ENCODE results near the gene SGPP1.

DNA sequence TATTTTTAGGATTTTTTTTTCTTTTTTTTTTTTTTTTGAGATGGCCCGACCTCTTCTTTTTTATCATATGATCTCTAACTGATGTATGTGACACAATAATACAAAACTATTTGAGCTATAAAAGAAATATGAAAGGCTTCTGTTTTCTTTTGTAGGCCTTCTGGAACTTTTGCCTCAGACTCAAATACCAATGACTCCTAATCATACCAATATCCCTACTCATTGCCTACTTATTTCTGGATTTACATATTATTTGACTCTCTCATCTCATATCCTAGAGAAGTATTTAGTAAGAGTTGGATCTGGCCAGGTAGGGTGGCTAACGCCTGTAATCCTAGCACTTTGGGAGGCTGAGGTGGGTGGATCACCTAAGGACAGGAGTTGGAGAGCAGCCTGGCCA lies 73.5 kb downstream of the SGPP1 start:
- TF ChIP-seq, protein P1, sequence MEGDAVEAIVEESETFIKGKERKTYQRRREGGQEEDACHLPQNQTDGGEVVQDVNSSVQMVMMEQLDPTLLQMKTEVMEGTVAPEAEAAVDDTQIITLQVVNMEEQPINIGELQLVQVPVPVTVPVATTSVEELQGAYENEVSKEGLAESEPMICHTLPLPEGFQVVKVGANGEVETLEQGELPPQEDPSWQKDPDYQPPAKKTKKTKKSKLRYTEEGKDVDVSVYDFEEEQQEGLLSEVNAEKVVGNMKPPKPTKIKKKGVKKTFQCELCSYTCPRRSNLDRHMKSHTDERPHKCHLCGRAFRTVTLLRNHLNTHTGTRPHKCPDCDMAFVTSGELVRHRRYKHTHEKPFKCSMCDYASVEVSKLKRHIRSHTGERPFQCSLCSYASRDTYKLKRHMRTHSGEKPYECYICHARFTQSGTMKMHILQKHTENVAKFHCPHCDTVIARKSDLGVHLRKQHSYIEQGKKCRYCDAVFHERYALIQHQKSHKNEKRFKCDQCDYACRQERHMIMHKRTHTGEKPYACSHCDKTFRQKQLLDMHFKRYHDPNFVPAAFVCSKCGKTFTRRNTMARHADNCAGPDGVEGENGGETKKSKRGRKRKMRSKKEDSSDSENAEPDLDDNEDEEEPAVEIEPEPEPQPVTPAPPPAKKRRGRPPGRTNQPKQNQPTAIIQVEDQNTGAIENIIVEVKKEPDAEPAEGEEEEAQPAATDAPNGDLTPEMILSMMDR (IDR thresholded peaks at IDR 0.05; ENCODE audit: low read depth, low read length): no peak
- no peak for TF ChIP-seq POLR2A (IDR thresholded peaks at IDR 0.05; ENCODE audit: extremely low read depth, insufficient read length)
- no peak for TF ChIP-seq MAX (IDR thresholded peaks at IDR 0.05; ENCODE audit: low read depth, low read length)
